ENCODE measurements around the gene PKD1.
A peak's percentile ranks its signal among the peaks of the same experiment; 100 is the strongest.

The PKD1 gene

GRCh38 chr16:2081201-2082084 lies 54.3 kb downstream of the PKD1 start:
- no peak for DNase-seq
- H3K9me3 ChIP-seq (ENCODE audit: severe bottlenecking) = no peaks in the 10 kb centered on the region
- no peak overlapping the region for H3K4me3 ChIP-seq (ENCODE audit: low read depth, low read length)
- H3K36me3 ChIP-seq = peaks cover 63% of the 10 kb centered on the region
- no peak for TF ChIP-seq CTCF (IDR thresholded peaks at IDR 0.05; ENCODE audit: low read depth, low read length)
- no peaks in the 10 kb centered on the region for H3K27me3 ChIP-seq (ENCODE audit: insufficient read depth, low read depth, severe bottlenecking)
- 0 out of 2 replicates have a peak overlapping the region, but pooled peaks have one; percentile 4 for H3K27ac ChIP-seq

- Histone ChIP-seq H3K36me3 (peaks cover 65% of the 10 kb centered on the region), H3K4me3 (ENCODE audit: low read depth, low read length) (no peak overlapping the region), H3K9me3 (ENCODE audit: severe bottlenecking) (no peaks in the 10 kb centered on the region), H3K27me3 (ENCODE audit: insufficient read depth, low read depth, severe bottlenecking) (no peaks in the 10 kb centered on the region), H3K27ac (no peak overlapping the region)
- no peak for DNase-seq
- no peak for TF ChIP-seq CTCF (IDR thresholded peaks at IDR 0.05; ENCODE audit: low read depth, low read length)
Measured at GRCh38 chr16:2079991-2080390, 55.7 kb downstream of the PKD1 start.

GRCh38 chr16:2079311-2079800 lies 56.3 kb downstream of the PKD1 start:
- no peak for DNase-seq
- Histone ChIP-seq H3K36me3 (peaks cover 66% of the 10 kb centered on the region), H3K27ac (no peak overlapping the region), H3K4me3 (ENCODE audit: low read depth, low read length) (no peak overlapping the region), H3K27me3 (ENCODE audit: insufficient read depth, low read depth, severe bottlenecking) (no peaks in the 10 kb centered on the region), H3K9me3 (ENCODE audit: severe bottlenecking) (no peaks in the 10 kb centered on the region)
- TF ChIP-seq CTCF (IDR thresholded peaks at IDR 0.05; ENCODE audit: low read depth, low read length) = no peak

GRCh38 chr16:2078691-2079090 lies 57.0 kb downstream of the PKD1 start:
- no peak overlapping the region for H3K27ac ChIP-seq
- DNase-seq = no peak
- no peaks in the 10 kb centered on the region for H3K9me3 ChIP-seq (ENCODE audit: severe bottlenecking)
- H3K27me3 ChIP-seq (ENCODE audit: insufficient read depth, low read depth, severe bottlenecking) = no peaks in the 10 kb centered on the region
- TF ChIP-seq CTCF (IDR thresholded peaks at IDR 0.05; ENCODE audit: low read depth, low read length) = no peak
- H3K36me3 ChIP-seq = peaks cover 66% of the 10 kb centered on the region
- no peak overlapping the region for H3K4me3 ChIP-seq (ENCODE audit: low read depth, low read length)

- Histone ChIP-seq H3K27ac (no peak overlapping the region), H3K36me3 (peaks cover 64% of the 10 kb centered on the region), H3K27me3 (ENCODE audit: insufficient read depth, low read depth, severe bottlenecking) (no peaks in the 10 kb centered on the region), H3K9me3 (ENCODE audit: severe bottlenecking) (no peaks in the 10 kb centered on the region), H3K4me3 (ENCODE audit: low read depth, low read length) (no peak overlapping the region)
- TF ChIP-seq CTCF (IDR thresholded peaks at IDR 0.05; ENCODE audit: low read depth, low read length) = no peak
- no peak for DNase-seq
Measured at GRCh38 chr16:2078096-2078495, 57.6 kb downstream of the PKD1 start.
